ENCODE measurements around the gene SLC12A6.
"Not testable (repeated sequence)": the region's sequence is repeated elsewhere in the genome, so short reads cannot be mapped to it uniquely, and the experiment has no call there.

Gene SLC12A6

GRCh38 chr15:34337557-34338306 is at the start of gene SLC12A6:
SLC12A6 (minus strand) TSS chr15:34337781; CDS start chr15:34336680, 1,101 bp downstream.
- peak; percentile 82 for DNase-seq (ENCODE audit: low read depth)

DNA sequence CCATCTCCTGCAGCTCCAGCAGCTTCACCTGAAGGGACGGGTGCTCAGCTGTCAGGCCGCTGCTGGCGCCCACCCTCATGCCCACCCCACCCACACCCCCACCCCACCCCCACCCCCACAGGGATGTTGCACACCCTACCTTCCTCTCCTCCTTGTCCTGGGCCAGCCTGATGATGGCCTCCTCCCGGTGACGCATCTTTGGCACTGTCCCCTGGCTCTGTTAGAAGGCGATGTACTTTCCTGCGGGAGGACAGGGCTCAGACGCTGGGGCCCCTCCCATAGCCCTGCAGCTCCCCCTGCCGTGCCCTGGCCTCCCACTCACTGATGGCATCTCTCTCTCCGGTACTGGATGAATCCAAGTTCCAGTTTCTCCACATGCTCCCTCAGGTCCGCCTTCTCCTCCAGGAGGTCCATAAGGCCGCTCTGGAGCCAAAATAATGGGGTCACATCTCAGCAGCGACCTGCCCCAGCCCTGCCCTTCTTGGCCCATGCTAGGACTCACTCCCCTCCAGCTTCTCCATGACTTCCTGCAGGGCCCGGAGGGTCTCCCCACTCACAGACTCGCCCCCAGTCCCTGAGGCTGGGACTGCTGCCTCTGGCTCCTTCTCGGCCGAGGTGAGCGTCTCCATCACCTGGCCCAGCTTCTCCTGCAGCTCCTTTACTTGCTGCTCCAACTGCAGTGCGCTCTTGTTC is 44.4 kb upstream of the SLC12A6 start:
- DNase-seq (ENCODE audit: low read depth) = not testable (repeated sequence)

DNA sequence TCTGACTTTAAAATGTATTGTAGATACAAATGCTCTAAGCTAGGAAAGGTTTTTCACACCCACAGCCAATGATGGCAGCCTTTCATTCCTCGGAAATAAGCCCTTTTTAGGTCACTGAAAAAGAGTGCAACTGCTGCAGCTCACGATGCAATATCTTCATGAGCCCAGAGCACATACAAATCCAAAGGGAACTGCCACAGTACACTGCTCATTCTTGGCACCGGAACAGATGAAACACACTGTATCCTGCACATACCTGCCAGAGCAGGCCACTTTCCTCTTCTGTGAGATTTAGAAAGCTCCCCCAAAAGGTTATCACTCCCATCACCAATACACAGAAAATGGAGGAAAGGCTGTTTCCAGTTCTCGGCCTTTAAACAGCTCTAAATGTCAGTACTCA is 42.9 kb upstream of the SLC12A6 start:
- DNase-seq (ENCODE audit: low read depth) = not testable (repeated sequence)

DNA sequence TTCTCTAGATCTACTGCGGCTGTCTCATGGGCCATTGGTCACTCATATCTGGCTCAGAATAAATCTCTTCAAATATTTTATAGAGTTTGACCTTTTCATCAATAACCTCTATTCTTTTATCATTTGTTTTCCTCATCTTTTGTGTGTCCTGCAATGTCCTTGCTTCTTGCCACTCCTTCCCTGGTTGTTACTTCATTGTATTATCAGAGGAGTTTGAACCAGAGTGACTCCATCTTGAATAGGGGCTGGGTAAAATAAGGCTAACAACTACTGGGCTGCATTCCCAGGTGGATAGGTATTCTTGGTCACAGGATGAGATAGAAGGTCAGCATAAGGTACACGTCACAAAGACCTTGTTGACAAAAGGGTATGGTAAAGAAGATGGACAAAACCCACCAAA is 39.3 kb upstream of the SLC12A6 start:
- no peak for DNase-seq (ENCODE audit: low read depth)

DNA sequence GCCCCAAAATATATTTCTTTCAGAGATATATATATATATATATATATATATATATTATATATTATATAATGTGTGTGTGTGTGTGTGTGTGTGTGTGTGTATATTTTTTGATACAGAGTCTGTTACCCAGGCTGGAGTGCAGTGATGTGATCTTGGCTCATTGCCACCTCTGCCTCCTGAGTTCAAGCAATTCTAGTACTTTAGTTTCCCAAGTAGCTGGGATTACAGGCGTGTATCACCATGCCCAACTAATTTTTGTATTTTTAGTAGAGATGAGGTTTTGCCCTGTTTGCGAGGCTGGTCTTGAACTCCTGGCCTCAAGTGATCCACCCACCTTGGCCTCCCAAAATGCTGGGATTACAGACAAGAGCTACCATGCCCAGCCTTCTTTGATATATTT is 38.0 kb upstream of the SLC12A6 start:
- DNase-seq (ENCODE audit: low read depth) = not testable (repeated sequence)

DNA sequence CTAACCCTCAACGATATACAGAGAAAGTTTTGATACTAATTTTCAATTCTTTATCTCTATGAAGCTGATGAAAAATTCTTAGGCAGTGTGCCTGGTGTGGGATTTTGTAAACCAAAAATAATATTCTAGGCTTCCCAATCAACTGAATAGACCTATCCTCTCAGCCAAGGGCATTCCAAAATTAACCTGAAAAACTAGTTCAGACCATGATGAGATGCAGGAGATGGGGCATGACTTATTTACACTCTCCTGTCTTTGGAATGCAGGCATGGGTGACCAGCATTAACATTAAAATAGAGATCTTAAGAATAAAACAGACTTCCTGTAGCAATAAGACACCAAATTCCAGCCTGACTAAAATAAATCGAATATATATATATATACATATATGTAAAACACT is 37.2 kb upstream of the SLC12A6 start:
- no peak for DNase-seq (ENCODE audit: low read depth)

DNA sequence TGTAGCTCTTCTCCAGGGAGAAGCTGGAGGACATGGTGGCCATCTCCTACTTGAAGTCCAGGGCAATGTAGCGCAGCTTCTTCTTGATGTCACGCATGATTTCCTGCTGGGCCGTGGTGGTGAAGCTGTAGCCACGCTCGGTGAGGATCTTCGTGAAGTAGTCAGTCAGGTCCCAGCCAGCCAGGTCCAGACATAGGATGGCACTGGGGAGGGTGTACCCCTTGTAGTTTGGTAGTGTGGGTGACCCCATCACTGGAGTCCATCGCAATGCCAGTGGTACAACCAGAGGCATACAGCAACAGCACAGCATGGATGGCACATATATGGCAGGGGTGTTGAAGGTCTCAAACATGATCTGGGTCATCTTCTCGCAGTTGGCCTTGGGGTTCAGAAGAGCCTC is 36.4 kb upstream of the SLC12A6 start:
- no peak for DNase-seq (ENCODE audit: low read depth)

- no peak for DNase-seq (ENCODE audit: low read depth)
These were observed 33.1 kb upstream of the SLC12A6 start for GRCh38 chr15:34370643-34371042.

DNA sequence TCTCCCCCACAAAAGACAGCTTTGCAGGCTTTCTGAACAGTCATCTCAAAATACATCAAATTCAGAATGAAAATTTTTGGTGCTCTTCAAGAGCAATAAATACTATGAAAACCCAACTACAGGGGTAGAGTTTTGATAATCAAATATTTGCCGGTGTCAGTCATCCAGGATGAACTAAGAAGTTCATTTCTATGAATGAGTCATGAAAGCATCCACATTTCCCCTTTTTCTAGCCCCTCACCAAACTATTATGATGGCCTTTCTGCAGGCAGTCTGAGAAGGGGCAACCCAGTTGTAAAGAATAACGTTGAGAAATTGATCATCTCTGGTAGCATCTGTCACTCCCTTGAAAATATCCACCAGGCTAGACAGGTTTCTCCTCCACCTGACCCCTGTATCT is 32.5 kb upstream of the SLC12A6 start:
- no peak for DNase-seq (ENCODE audit: low read depth)

DNA sequence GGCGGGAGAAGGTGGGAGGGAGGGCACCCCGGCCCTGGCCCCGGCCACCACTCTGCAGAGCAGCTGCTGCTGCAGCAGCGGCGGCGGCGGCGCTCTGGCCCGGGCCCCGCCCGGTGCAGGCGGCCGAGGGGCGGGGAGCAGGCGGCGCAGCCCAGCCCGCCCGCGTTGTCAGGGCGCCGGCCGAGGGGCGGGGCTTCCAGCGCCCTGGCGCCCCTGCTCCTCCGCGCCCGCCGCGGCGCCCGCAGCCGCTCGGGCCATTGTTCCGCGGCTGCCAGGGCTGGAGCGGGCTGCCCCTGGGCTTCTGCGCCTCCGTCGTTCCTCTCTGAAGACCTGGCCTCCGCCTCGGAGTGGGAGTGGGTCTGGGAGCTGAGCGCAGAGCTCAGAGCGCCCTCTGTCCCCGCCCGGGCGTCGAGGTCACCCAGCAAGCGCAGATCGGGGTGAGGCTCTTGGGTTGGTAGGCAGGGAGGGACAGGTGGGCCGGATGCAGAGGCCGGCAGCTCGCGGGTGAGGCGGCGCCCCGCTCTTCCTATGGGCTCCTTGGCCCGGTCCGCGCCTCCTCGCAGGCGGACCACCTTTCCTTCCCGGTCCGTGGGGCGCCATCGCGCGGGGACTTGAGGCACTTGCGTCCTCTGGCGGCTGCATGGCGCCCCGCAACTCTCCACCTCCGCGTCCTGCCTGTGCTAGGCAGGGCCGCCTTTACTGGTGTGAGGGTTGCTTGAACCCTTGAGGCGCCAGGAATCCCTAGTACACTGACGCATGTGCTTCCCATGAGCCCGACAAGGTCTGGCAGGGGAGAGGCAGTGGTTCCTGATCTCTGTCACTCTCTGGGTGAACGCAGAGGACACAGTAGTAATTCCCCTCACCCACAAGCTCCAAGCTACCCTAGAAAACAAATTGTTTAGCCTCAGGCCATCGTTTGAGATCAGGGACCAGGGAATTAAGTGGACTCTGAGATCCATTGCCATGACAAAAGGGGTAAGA is 29.8 kb upstream of the SLC12A6 start, which contains the start of gene LPCAT4:
TSS of gene LPCAT4 (minus strand) at position 96 of the 981 bp plus-strand sequence. CDS start 96 bp downstream, outside the sequence.
- peak; percentile 67 for DNase-seq (ENCODE audit: low read depth)

- DNase-seq (ENCODE audit: low read depth) = peak; percentile 9
These were observed 28.9 kb upstream of the SLC12A6 start for GRCh38 chr15:34366271-34367065.

DNA sequence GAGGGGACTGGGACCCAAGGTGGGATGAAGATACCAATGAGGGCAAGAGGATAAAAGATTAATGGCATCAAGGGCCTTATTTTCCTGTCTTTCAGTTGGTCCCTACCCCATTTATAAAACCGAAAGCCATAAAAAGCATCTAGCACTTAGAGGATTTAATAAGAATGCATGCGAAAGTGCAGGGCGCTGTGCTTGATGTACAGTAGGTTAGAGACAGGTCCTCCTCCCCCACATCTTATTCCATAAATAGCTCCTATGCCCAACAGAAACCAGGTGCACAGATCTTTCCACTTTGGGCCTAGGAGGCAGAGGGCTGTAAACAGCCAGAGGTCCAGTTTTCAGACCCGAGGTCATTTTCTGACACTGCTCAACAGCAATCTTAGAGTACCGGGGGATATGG is 28.3 kb upstream of the SLC12A6 start:
- DNase-seq (ENCODE audit: low read depth) = no peak

- no peak for DNase-seq (ENCODE audit: low read depth)
These were observed 27.7 kb upstream of the SLC12A6 start for GRCh38 chr15:34365091-34365825.

GRCh38 chr15:34364041-34364440 is 26.5 kb upstream of the SLC12A6 start:
- DNase-seq (ENCODE audit: low read depth) = no peak

DNA sequence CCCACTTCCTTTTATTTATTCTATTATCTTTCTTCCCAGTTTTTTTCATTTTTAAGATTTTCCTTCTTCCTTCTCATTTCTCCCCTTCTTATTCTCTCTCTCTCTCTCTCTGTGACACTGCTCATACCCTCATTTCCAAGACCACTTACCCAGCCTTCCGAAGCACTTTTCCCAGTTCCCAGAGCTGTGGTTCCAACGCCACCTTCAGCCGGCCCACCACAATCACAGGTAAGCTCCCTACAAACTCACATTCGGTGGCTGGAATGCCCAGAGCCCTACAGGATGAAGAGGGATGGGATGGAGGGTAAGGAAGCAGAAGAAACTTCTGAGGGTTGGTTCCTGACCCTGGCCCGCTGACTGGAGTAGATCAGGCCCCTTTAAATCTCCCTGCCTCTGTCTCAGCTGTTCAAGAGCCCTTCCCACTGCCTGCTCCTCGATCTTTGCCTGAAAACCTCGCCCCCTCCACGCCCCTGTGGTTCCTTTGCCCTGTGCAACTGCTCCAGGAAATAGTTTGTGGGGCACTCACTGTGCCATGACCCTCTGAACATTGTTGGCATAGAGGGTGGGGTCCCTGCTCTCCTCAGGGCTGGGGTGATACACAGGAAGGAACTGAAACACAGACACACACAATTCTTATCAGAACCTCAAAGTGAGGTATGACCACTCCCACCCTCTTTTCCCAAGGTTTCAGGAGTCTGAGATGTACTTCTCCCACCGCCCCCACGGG is 24.6 kb upstream of the SLC12A6 start:
- no peak for DNase-seq (ENCODE audit: low read depth)

GRCh38 chr15:34361278-34361677 is 23.7 kb upstream of the SLC12A6 start:
- no peak for DNase-seq (ENCODE audit: low read depth)

DNA sequence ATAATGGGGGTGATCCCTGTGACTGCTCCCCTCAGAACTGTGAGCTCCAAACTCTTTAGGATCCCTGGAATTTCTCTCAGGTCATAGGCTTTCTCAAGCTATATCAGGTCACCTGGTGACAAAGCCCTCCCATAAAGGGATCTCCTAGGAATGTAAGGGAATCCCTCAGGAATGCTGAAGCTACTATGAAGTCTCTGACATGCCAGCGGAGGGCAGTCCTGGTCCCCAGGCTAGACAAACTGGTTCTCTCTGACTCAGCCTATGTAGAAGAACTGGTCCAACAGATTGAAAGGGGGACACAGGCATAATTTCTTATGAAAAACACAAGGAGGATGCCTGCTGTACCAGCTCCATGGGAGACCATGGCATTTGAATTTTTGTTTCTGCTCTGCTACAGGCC is 22.7 kb upstream of the SLC12A6 start:
- no peak for DNase-seq (ENCODE audit: low read depth)

DNA sequence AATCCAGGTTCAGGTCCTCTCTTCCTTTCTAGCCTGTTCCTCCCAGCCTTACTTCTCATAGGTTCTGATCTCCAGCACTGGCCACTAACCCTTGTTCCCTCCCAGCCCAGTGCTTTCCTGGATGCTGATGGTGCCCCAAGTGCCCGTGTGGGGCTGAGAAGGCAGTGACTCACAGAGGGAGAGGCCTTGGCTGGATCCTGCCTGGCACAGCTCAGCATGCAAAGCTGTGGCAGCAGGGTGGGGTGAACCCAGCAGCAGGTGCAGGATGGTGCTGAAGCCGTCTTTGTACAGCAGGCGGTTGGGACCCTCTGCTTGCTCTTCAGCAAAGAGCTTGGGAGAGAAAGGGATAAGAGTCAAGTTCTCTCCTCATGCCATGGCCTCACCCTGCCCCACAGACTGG is 21.8 kb upstream of the SLC12A6 start:
- DNase-seq (ENCODE audit: low read depth) = no peak

- no peak for DNase-seq (ENCODE audit: low read depth)
These were observed 21.4 kb upstream of the SLC12A6 start for GRCh38 chr15:34358948-34359347.

- DNase-seq (ENCODE audit: low read depth) = no peak
These were observed 20.8 kb upstream of the SLC12A6 start for GRCh38 chr15:34358367-34358766.
